ENCODE results near the gene CRELD2. TPM values are rescaled to one million over a fixed set of nuclear protein-coding genes. Genes with fewer than 3 reads are reported as not detected.
A peak's percentile ranks its signal among the peaks of the same experiment; 100 is the strongest.

The CRELD2 gene
- total RNA-seq, 2 experiments from 2014 or later = 15.3 to 16.2 TPM

GRCh38 chr22:49907807-49908206 is 10.6 kb upstream of the CRELD2 start:
- Mint-ChIP-seq H3K9me3 (no peaks in the 10 kb centered on the region), H3K4me3 (no peak overlapping the region), H3K27me3 (ENCODE audit: low read depth) (no peaks in the 10 kb centered on the region), H3K4me1 (ENCODE audit: low read depth) (no peaks in the 10 kb centered on the region), H3K27ac (no peak overlapping the region), H3K36me3 (ENCODE audit: low read depth) (peaks cover 14% of the 10 kb centered on the region)
- no peak for DNase-seq
- CTCF ChIA-PET = interaction anchor here (0.6 kb wide), 1 partner anchor 72 kb away, joined by 3 read pairs; no protein-coding TSS in a partner anchor
- intact Hi-C loops (cut with micrococcal nuclease) = no loop called here

- H3K4me3 Mint-ChIP-seq = no peak overlapping the region
- intact Hi-C loops (cut with micrococcal nuclease) = no loop called here
- no peaks in the 10 kb centered on the region for H3K27me3 Mint-ChIP-seq (ENCODE audit: low read depth)
- no peak overlapping the region for H3K27ac Mint-ChIP-seq
- H3K4me1 Mint-ChIP-seq (ENCODE audit: low read depth) = no peaks in the 10 kb centered on the region
- DNase-seq = no peak
- no peaks in the 10 kb centered on the region for H3K9me3 Mint-ChIP-seq
- peaks cover 13% of the 10 kb centered on the region for H3K36me3 Mint-ChIP-seq (ENCODE audit: low read depth)
- CTCF ChIA-PET = no interaction called here
These were observed 8.8 kb upstream of the CRELD2 start for GRCh38 chr22:49909476-49910205.

GRCh38 chr22:49910229-49911155 is 7.9 kb upstream of the CRELD2 start:
- intact Hi-C loops (cut with micrococcal nuclease) = no loop called here
- Mint-ChIP-seq H3K36me3 (ENCODE audit: low read depth) (peaks cover 12% of the 10 kb centered on the region), H3K4me3 (no peak overlapping the region)

GRCh38 chr22:49911881-49912625 is 6.4 kb upstream of the CRELD2 start:
- H3K27ac Mint-ChIP-seq = no peak overlapping the region
- no peaks in the 10 kb centered on the region for H3K9me3 Mint-ChIP-seq
- no peak for DNase-seq
- H3K4me1 Mint-ChIP-seq (ENCODE audit: low read depth) = peaks cover 8% of the 10 kb centered on the region
- intact Hi-C loops (cut with micrococcal nuclease) = no loop called here
- no peak overlapping the region for H3K4me3 Mint-ChIP-seq
- no peaks in the 10 kb centered on the region for H3K27me3 Mint-ChIP-seq (ENCODE audit: low read depth)
- CTCF ChIA-PET = interaction anchor here (1.0 kb wide), 1 partner anchor 13 kb away, joined by 3 read pairs; no protein-coding TSS in a partner anchor
- peaks cover 8% of the 10 kb centered on the region for H3K36me3 Mint-ChIP-seq (ENCODE audit: low read depth)

More at GRCh38 chr22:49910229-49911155, 7.9 kb upstream of the CRELD2 start:
- CTCF ChIA-PET = no interaction called here
- Mint-ChIP-seq H3K27me3 (ENCODE audit: low read depth) (no peaks in the 10 kb centered on the region), H3K9me3 (no peaks in the 10 kb centered on the region), H3K27ac (no peak overlapping the region), H3K4me1 (ENCODE audit: low read depth) (no peaks in the 10 kb centered on the region)
- no peak for DNase-seq

GRCh38 chr22:49913026-49913425 is 5.4 kb upstream of the CRELD2 start:
- intact Hi-C loops (cut with micrococcal nuclease) = no loop called here

GRCh38 chr22:49913446-49913845 is 5.0 kb upstream of the CRELD2 start:
- Mint-ChIP-seq H3K4me1 (ENCODE audit: low read depth) (peaks cover 12% of the 10 kb centered on the region), H3K9me3 (no peaks in the 10 kb centered on the region), H3K4me3 (no peak overlapping the region), H3K27me3 (ENCODE audit: low read depth) (no peaks in the 10 kb centered on the region), H3K36me3 (ENCODE audit: low read depth) (peaks cover 3% of the 10 kb centered on the region), H3K27ac (no peak overlapping the region)
- intact Hi-C loops (cut with micrococcal nuclease) = no loop called here
- DNase-seq = no peak
- CTCF ChIA-PET = interaction anchor here (1.0 kb wide), 1 partner anchor 15 kb away, joined by 3 read pairs; no protein-coding TSS in a partner anchor

More at GRCh38 chr22:49913026-49913425, 5.4 kb upstream of the CRELD2 start:
- no peaks in the 10 kb centered on the region for H3K9me3 Mint-ChIP-seq
- CTCF ChIA-PET = interaction anchor here (1.0 kb wide), 1 partner anchor 14 kb away, joined by 3 read pairs; no protein-coding TSS in a partner anchor
- H3K27me3 Mint-ChIP-seq (ENCODE audit: low read depth) = no peaks in the 10 kb centered on the region
- H3K4me1 Mint-ChIP-seq (ENCODE audit: low read depth) = peaks cover 12% of the 10 kb centered on the region
- no peak overlapping the region for H3K4me3 Mint-ChIP-seq
- peaks cover 3% of the 10 kb centered on the region for H3K36me3 Mint-ChIP-seq (ENCODE audit: low read depth)
- H3K27ac Mint-ChIP-seq = no peak overlapping the region
- no peak for DNase-seq

GRCh38 chr22:49914256-49914655 is 4.2 kb upstream of the CRELD2 start:
- intact Hi-C loops (cut with micrococcal nuclease) = no loop called here
- no peak overlapping the region for H3K4me3 Mint-ChIP-seq
- peaks cover 13% of the 10 kb centered on the region for H3K4me1 Mint-ChIP-seq (ENCODE audit: low read depth)
- H3K27me3 Mint-ChIP-seq (ENCODE audit: low read depth) = no peaks in the 10 kb centered on the region
- CTCF ChIA-PET = interaction anchor here (0.5 kb wide), 1 partner anchor 737 kb away, joined by 3 read pairs; no protein-coding TSS in a partner anchor
- H3K36me3 Mint-ChIP-seq (ENCODE audit: low read depth) = peaks cover 3% of the 10 kb centered on the region
- H3K9me3 Mint-ChIP-seq = no peaks in the 10 kb centered on the region
- no peak overlapping the region for H3K27ac Mint-ChIP-seq
- DNase-seq = no peak

GRCh38 chr22:49915610-49916009 is 2.8 kb upstream of the CRELD2 start:
- Mint-ChIP-seq H3K27me3 (ENCODE audit: low read depth) (no peaks in the 10 kb centered on the region), H3K9me3 (no peaks in the 10 kb centered on the region), H3K36me3 (ENCODE audit: low read depth) (peaks cover 3% of the 10 kb centered on the region), H3K4me1 (ENCODE audit: low read depth) (peaks cover 23% of the 10 kb centered on the region), H3K27ac (no peak overlapping the region), H3K4me3 (no peak overlapping the region)
- no peak for DNase-seq
- CTCF ChIA-PET = interaction anchor here (1.4 kb wide), 1 partner anchor 115 kb away, joined by 7 read pairs; no protein-coding TSS in a partner anchor
- intact Hi-C loops (cut with micrococcal nuclease) = loop anchor here (5.0 kb wide), 1 partner anchor 78 kb away; no protein-coding TSS in a partner anchor

- Mint-ChIP-seq H3K4me1 (ENCODE audit: low read depth) (peaks cover 23% of the 10 kb centered on the region), H3K4me3 (peak overlapping the region; percentile 83), H3K27me3 (ENCODE audit: low read depth) (no peaks in the 10 kb centered on the region), H3K36me3 (ENCODE audit: low read depth) (peaks cover 3% of the 10 kb centered on the region), H3K27ac (no peak overlapping the region), H3K9me3 (no peaks in the 10 kb centered on the region)
- DNase-seq = no peak
- CTCF ChIA-PET = interaction anchor here (0.6 kb wide), 2 partner anchors 133 to 143 kb away, joined by 3 to 4 read pairs; no protein-coding TSS in a partner anchor
- intact Hi-C loops (cut with micrococcal nuclease) = loop anchor here (5.0 kb wide), 1 partner anchor 80 kb away; no protein-coding TSS in a partner anchor
These were observed 1.6 kb upstream of the CRELD2 start for GRCh38 chr22:49916831-49917230.

GRCh38 chr22:49918911-49919881 is 762 bp downstream of the CRELD2 start:
- CTCF ChIA-PET = interaction anchor here (1.1 kb wide), 1 partner anchor 152 kb away, joined by 3 read pairs; no protein-coding TSS in a partner anchor
- Mint-ChIP-seq H3K4me3 (peak overlapping the region; percentile 54), H3K36me3 (ENCODE audit: low read depth) (no peaks in the 10 kb centered on the region), H3K4me1 (ENCODE audit: low read depth) (peaks cover 23% of the 10 kb centered on the region), H3K9me3 (no peaks in the 10 kb centered on the region), H3K27ac (no peak overlapping the region), H3K27me3 (ENCODE audit: low read depth) (no peaks in the 10 kb centered on the region)
- intact Hi-C loops (cut with micrococcal nuclease) = loop anchor here (1.0 to 5.0 kb wide), 3 partner anchors 12 to 82 kb away; partner anchors contain the start of gene ZBED4
- DNase-seq = no peak

GRCh38 chr22:49920859-49921258 is 2.4 kb downstream of the CRELD2 start:
- Mint-ChIP-seq H3K36me3 (ENCODE audit: low read depth) (peaks cover 5% of the 10 kb centered on the region), H3K4me3 (peak overlapping the region; percentile 25), H3K9me3 (no peaks in the 10 kb centered on the region), H3K4me1 (ENCODE audit: low read depth) (peaks cover 31% of the 10 kb centered on the region), H3K27ac (no peak overlapping the region), H3K27me3 (ENCODE audit: low read depth) (no peaks in the 10 kb centered on the region)
- intact Hi-C loops (cut with micrococcal nuclease) = no loop called here
- CTCF ChIA-PET = interaction anchor here (1.2 kb wide), 1 partner anchor 110 kb away, joined by 6 read pairs; no protein-coding TSS in a partner anchor
- no peak for DNase-seq

Measured in activated naive CD4-positive, alpha-beta T cell treated with anti-CD3 and anti-CD28 coated beads for 36 hours (primary cell).